ENCODE results near the gene LRRTM3. TPM values are rescaled to one million over a fixed set of nuclear protein-coding genes. Genes with fewer than 3 reads are reported as not detected.

The LRRTM3 gene
- polyA plus RNA-seq, 2 of the 4 experiments (the other 2 are of a cell fraction): not detected

DNA sequence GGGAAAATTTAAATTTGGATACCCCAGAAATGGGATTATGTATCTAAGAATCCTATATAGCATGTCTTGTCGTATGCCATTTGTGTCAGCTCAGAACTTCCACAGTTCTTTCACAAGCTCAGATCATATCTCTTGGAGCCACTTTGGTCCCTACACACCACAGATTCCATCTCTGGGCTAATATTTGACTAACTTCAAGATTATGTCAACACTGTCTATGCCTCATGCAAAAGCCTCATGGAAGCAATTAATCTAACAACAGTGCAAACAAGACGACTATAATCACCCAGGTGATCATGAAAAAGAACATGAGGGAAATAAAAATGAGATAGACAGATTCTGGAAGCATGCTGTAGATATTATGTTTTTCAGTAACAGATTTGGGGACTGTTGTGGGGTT lies 189.1 kb downstream of the LRRTM3 start:
- TF ChIP-seq FOSB (CRISPR knock-in tag; IDR thresholded peaks at IDR 0.05) (no peak), ESRRA (IDR thresholded peaks at IDR 0.05; ENCODE audit: borderline replicate concordance, low read length) (no peak), GATA3 (IDR thresholded peaks at IDR 0.05; ENCODE audit: borderline replicate concordance) (peak; percentile 24; the same call in 1 of the 2 replicates), KDM1A (IDR thresholded peaks at IDR 0.05; ENCODE audit: low read depth) (no peak)
- ATAC-seq (peak in 1 of 2 experiments; percentile 49; a peak in 2 of 6 replicates), DNase-seq (ENCODE audit: low read depth in 1 of 2, low spot score in 1 of 2) (peak in 1 of 2 experiments; percentile 24), FAIRE-seq (no peak)
- CTCF ChIA-PET: no interaction called here
- H3K27ac ChIP-seq: no peak overlapping the region
- no peak overlapping the region for H3K4me3 ChIP-seq
- H3K4me1 ChIP-seq: peaks cover 7% of the 10 kb centered on the region; the same call in 2 of the 3 replicates
- WGBS (ENCODE audit: missing lambda C conversion rate): 13% methylated on average over 2 of the region's 2 CpGs
- POLR2A ChIA-PET: no interaction called here
- 0 out of 3 replicates have a peak overlapping the region, but pooled peaks have one; percentile 21 for H3K4me2 ChIP-seq
- H3K9me3 ChIP-seq: no peaks in the 10 kb centered on the region

GRCh38 chr10:67115972-67116371 lies 190.1 kb downstream of the LRRTM3 start:
- peak overlapping the region; percentile 10; the same call in 1 of the 3 replicates for H3K4me2 ChIP-seq
- H3K4me3 ChIP-seq: no peak overlapping the region
- ChIA-PET CTCF (no interaction called here), POLR2A (no interaction called here)
- FAIRE-seq: no peak
- no peak for ATAC-seq
- 0% methylated on average over 1 of the region's 1 CpG for WGBS (ENCODE audit: missing lambda C conversion rate)
- TF ChIP-seq SREBF2 (IDR thresholded peaks at IDR 0.05): no peak
- TF ChIP-seq, protein P1, sequence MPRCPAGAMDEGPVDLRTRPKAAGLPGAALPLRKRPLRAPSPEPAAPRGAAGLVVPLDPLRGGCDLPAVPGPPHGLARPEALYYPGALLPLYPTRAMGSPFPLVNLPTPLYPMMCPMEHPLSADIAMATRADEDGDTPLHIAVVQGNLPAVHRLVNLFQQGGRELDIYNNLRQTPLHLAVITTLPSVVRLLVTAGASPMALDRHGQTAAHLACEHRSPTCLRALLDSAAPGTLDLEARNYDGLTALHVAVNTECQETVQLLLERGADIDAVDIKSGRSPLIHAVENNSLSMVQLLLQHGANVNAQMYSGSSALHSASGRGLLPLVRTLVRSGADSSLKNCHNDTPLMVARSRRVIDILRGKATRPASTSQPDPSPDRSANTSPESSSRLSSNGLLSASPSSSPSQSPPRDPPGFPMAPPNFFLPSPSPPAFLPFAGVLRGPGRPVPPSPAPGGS (IDR thresholded peaks at IDR 0.05): no peak
- TF ChIP-seq ZSCAN20 (CRISPR knock-in tag; IDR thresholded peaks at IDR 0.05): no peak
- TF ChIP-seq PBX3 (IDR thresholded peaks at IDR 0.05): no peak
- no peak for TF ChIP-seq FOSL2 (IDR thresholded peaks at IDR 0.05)
- TF ChIP-seq FOSL2 (CRISPR knock-in tag; IDR thresholded peaks at IDR 0.05): no peak
- no peak for TF ChIP-seq MAZ (IDR thresholded peaks at IDR 0.05; ENCODE audit: borderline replicate concordance, low read depth, low read length)
- TF ChIP-seq EHMT2 (IDR thresholded peaks at IDR 0.05; ENCODE audit: low read depth): no peak
- TF ChIP-seq NFE2L2 (conservative IDR thresholded peaks at IDR 0.05; ENCODE audit: low read length): no peak
- TF ChIP-seq ZNF302 (CRISPR knock-in tag; IDR thresholded peaks at IDR 0.05): no peak
- no peak for TF ChIP-seq MYC (IDR thresholded peaks at IDR 0.05; ENCODE audit: borderline replicate concordance, low read length)
- TF ChIP-seq EP300 (IDR thresholded peaks at IDR 0.05): no peak
- TF ChIP-seq RARB (CRISPR knock-in tag; IDR thresholded peaks at IDR 0.05): no peak
- no peak for TF ChIP-seq EHF (CRISPR knock-in tag; IDR thresholded peaks at IDR 0.05)
- TF ChIP-seq, protein P2, sequence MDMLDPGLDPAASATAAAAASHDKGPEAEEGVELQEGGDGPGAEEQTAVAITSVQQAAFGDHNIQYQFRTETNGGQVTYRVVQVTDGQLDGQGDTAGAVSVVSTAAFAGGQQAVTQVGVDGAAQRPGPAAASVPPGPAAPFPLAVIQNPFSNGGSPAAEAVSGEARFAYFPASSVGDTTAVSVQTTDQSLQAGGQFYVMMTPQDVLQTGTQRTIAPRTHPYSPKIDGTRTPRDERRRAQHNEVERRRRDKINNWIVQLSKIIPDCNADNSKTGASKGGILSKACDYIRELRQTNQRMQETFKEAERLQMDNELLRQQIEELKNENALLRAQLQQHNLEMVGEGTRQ (IDR thresholded peaks at IDR 0.05): no peak
- TF ChIP-seq GATA3 (IDR thresholded peaks at IDR 0.05; ENCODE audit: borderline replicate concordance): no peak; the same call in 1 of the 2 replicates
- TF ChIP-seq NR3C1 (IDR thresholded peaks at IDR 0.05): no peak
- no peak for TF ChIP-seq KDM1A (IDR thresholded peaks at IDR 0.05; ENCODE audit: low read depth)
- TF ChIP-seq RCOR1 (IDR thresholded peaks at IDR 0.05; ENCODE audit: low read depth, low read length): no peak
- no peak for TF ChIP-seq TFCP2L1 (CRISPR knock-in tag; IDR thresholded peaks at IDR 0.05)
- TF ChIP-seq, protein P3, sequence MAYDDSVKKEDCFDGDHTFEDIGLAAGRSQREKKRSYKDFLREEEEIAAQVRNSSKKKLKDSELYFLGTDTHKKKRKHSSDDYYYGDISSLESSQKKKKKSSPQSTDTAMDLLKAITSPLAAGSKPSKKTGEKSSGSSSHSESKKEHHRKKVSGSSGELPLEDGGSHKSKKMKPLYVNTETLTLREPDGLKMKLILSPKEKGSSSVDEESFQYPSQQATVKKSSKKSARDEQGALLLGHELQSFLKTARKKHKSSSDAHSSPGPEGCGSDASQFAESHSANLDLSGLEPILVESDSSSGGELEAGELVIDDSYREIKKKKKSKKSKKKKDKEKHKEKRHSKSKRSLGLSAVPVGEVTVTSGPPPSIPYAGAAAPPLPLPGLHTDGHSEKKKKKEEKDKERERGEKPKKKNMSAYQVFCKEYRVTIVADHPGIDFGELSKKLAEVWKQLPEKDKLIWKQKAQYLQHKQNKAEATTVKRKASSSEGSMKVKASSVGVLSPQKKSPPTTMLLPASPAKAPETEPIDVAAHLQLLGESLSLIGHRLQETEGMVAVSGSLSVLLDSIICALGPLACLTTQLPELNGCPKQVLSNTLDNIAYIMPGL (CRISPR knock-in tag; IDR thresholded peaks at IDR 0.05; ENCODE audit: borderline replicate concordance): no peak
- peak in 1 of 2 experiments; percentile 16 for DNase-seq (ENCODE audit: low read depth in 1 of 2, low spot score in 1 of 2)
- H3K9me3 ChIP-seq: no peaks in the 10 kb centered on the region
- H3K27ac ChIP-seq: no peak overlapping the region
- H3K4me1 ChIP-seq: peaks cover 7% of the 10 kb centered on the region; the same call in 2 of the 3 replicates
